Trophoblast cell (in vitro differentiated cells and primary cell): ENCODE measurements around the gene MBD3L2.
"Not testable (repeated sequence)": the region's sequence is repeated elsewhere in the genome, so short reads cannot be mapped to it uniquely, and the experiment has no call there.

Experiments
- DNase-seq, 2 donors: peaks; one replicate each; pipeline ENCODE4 v3.0.0-alpha.2; 2016
- H2AFZ ChIP-seq: 2 replicates; pipeline ENCODE4 v1.6.1; 2013; ENCODE audit warnings: low read length, moderate library complexity, mild to moderate bottlenecking; ENCODE audit not compliant: insufficient read depth, poor library complexity
- H2AK5ac ChIP-seq: 2 replicates; pipeline ENCODE4 v1.6.1; 2013; ENCODE audit warnings: mild to moderate bottlenecking, low read length
- H2BK120ac ChIP-seq: 2 replicates; pipeline ENCODE4 v1.6.1; 2013; ENCODE audit warnings: low read length, mild to moderate bottlenecking, moderate library complexity; ENCODE audit not compliant: insufficient read depth, poor library complexity
- H2BK12ac ChIP-seq: 2 replicates; pipeline ENCODE4 v1.6.1; 2013; ENCODE audit warnings: mild to moderate bottlenecking, low read length, moderate library complexity
- H2BK5ac ChIP-seq: 2 replicates; pipeline ENCODE4 v1.6.1; 2013; ENCODE audit warnings: low read length, low read depth, moderate library complexity, mild to moderate bottlenecking; ENCODE audit not compliant: poor library complexity
- H3K14ac ChIP-seq: 2 replicates; pipeline ENCODE4 v1.6.1; 2013; ENCODE audit warnings: mild to moderate bottlenecking, low read length
- H3K18ac ChIP-seq: 2 replicates; pipeline ENCODE4 v1.6.1; 2013; ENCODE audit warnings: mild to moderate bottlenecking, low read length
- H3K23ac ChIP-seq: 2 replicates; pipeline ENCODE4 v1.6.1; 2013; ENCODE audit warnings: low read length
- H3K27ac ChIP-seq: 2 replicates; pipeline ENCODE4 v1.5.1; 2013; ENCODE audit warnings: low read depth, mild to moderate bottlenecking, inconsistent platforms, low read length, moderate library complexity
- H3K27me3 ChIP-seq: 2 replicates; pipeline ENCODE4 v1.6.1; 2013; ENCODE audit warnings: inconsistent platforms, mild to moderate bottlenecking, low read length, moderate library complexity; ENCODE audit not compliant: insufficient read depth
- H3K36me3 ChIP-seq, 2 experiments: 1 replicate in 1 of 2; 2 replicates in 1 of 2; pipeline ENCODE4 v1.6.1; 2013; ENCODE audit warnings: low read length in 2 of 2, mild to moderate bottlenecking in 2 of 2, moderate library complexity in 1 of 2; ENCODE audit not compliant: insufficient read depth in 2 of 2, control insufficient read depth in 1 of 2
- H3K4ac ChIP-seq: 2 replicates; pipeline ENCODE4 v1.6.1; 2013; ENCODE audit warnings: low read depth, mild to moderate bottlenecking, low read length, moderate library complexity
- H3K4me1 ChIP-seq, 2 experiments: 1 replicate in 1 of 2; 2 replicates in 1 of 2; pipeline ENCODE4 v1.6.1; 2013; ENCODE audit warnings: low read length in 2 of 2, mild to moderate bottlenecking in 2 of 2, moderate library complexity in 1 of 2; ENCODE audit not compliant: insufficient read depth in 2 of 2, control insufficient read depth in 1 of 2
- H3K4me2 ChIP-seq: 2 replicates; pipeline ENCODE4 v1.6.1; 2013; ENCODE audit warnings: inconsistent platforms, mild to moderate bottlenecking, low read length, moderate library complexity
- H3K4me3 ChIP-seq: 2 replicates; pipeline ENCODE4 v1.5.1; 2013; ENCODE audit warnings: mild to moderate bottlenecking, low read depth, low read length, inconsistent platforms
- H3K79me1 ChIP-seq: one replicate; pipeline ENCODE4 v1.6.1; 2013; ENCODE audit warnings: low read length
- H3K79me2 ChIP-seq: 2 replicates; pipeline ENCODE4 v1.6.1; 2013; ENCODE audit warnings: low read length, mild to moderate bottlenecking; ENCODE audit not compliant: control insufficient read depth, insufficient read depth, poor library complexity
- H3K9ac ChIP-seq: 2 replicates; pipeline ENCODE4 v1.6.1; 2013; ENCODE audit warnings: mild to moderate bottlenecking, low read length
- H3K9me3 ChIP-seq: 2 replicates; pipeline ENCODE4 v1.6.1; 2013; ENCODE audit warnings: low read depth, mild to moderate bottlenecking, control low read depth, inconsistent platforms, low read length; ENCODE audit not compliant: insufficient read depth
- H4K12ac ChIP-seq: 2 replicates; pipeline ENCODE4 v1.6.1; 2013; ENCODE audit warnings: low read depth, mild to moderate bottlenecking, low read length, moderate library complexity
- H4K8ac ChIP-seq: 2 replicates; pipeline ENCODE4 v1.6.1; 2013; ENCODE audit warnings: low read depth, mild to moderate bottlenecking, low read length, moderate library complexity
- H4K91ac ChIP-seq: one replicate; pipeline ENCODE4 v1.6.1; 2013; ENCODE audit warnings: low read depth, mild to moderate bottlenecking, low read length, moderate library complexity
- WGBS: extraction: QIAGEN DNeasy Blood & Tissue Kit; methylation state at CpG from one replicate; pipeline ENCODE4 v1.1.7; 2013; ENCODE audit warnings: missing lambda C conversion rate; ENCODE audit not compliant: insufficient read length, insufficient coverage; ENCODE audit errors: extremely low coverage; 5-methylcytosine and 5-hydroxymethylcytosine counted together

Gene MBD3L2

DNA sequence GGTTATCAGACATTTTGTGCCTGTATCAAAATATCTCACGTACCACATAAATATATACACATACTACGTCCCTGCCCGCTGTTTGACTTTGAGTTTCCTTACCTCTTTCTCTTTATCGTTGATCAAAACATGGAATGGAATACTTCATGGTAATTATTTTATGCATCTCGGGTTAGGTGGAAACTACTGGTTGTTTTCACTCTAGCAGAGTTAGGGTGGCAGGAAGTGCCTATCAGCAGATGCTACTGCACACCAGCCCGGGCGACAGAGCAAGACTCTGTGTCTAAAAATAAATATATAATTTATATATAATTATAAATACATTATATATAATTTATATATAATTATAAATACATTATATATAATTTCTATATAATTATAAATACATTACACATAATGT, 3.8 kb downstream of the MBD3L2 start:
- H3K27me3 ChIP-seq, H3K79me2 ChIP-seq, H3K4ac ChIP-seq, H4K91ac ChIP-seq, H3K36me3 ChIP-seq, H2BK120ac ChIP-seq, DNase-seq, H3K4me1 ChIP-seq, H3K23ac ChIP-seq, H4K12ac ChIP-seq, H4K8ac ChIP-seq, H2BK5ac ChIP-seq, H2AK5ac ChIP-seq, H3K9ac ChIP-seq, H3K18ac ChIP-seq, H3K9me3 ChIP-seq, H2BK12ac ChIP-seq, H3K27ac ChIP-seq, H3K79me1 ChIP-seq, H3K4me2 ChIP-seq, H3K4me3 ChIP-seq, H2AFZ ChIP-seq, H3K14ac ChIP-seq: not testable (repeated sequence)
- WGBS = no CpG with 5 or more reads among the region's 7 CpGs

DNA sequence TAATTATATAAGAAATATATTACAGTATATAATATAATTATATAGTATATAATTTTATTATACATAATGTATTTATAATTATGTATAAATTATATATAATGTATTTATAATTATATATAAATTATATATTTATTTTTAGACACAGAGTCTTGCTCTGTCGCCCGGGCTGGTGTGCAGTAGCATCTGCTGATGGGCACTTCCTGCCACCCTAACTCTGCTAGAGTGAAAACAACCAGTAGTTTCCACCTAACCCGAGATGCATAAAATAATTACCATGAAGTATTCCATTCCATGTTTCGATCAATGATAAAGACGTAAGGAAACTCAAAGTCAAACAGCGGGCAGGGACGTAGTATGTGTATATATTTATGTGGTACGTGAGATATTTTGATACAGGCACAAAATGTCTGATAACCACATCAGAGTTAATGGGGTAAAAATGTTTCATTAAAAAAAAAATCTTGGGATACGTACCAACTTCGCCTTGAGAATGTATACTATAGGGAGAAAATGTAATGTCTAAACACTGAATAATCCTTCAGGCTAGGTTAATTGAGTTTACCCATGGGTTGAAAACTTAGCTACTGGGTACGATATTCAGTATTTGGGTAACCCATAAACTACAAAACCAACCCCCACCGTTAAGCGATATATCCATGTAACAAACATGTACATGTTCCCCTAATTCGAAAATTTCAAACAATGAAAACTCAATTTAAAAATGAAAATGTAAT, 5.7 kb downstream of the MBD3L2 start:
- not testable (repeated sequence) for H3K9ac ChIP-seq, H2AK5ac ChIP-seq, H3K27ac ChIP-seq, H3K4me2 ChIP-seq, H4K12ac ChIP-seq, H3K4me3 ChIP-seq, H3K23ac ChIP-seq, H3K36me3 ChIP-seq, H3K79me2 ChIP-seq, H4K91ac ChIP-seq, DNase-seq, H3K79me1 ChIP-seq, H2AFZ ChIP-seq, H3K4me1 ChIP-seq, H3K9me3 ChIP-seq, H4K8ac ChIP-seq, H3K27me3 ChIP-seq, H3K18ac ChIP-seq, H2BK5ac ChIP-seq, H3K14ac ChIP-seq, H3K4ac ChIP-seq, H2BK12ac ChIP-seq, H2BK120ac ChIP-seq
- WGBS = no CpG with 5 or more reads among the region's 14 CpGs

DNA sequence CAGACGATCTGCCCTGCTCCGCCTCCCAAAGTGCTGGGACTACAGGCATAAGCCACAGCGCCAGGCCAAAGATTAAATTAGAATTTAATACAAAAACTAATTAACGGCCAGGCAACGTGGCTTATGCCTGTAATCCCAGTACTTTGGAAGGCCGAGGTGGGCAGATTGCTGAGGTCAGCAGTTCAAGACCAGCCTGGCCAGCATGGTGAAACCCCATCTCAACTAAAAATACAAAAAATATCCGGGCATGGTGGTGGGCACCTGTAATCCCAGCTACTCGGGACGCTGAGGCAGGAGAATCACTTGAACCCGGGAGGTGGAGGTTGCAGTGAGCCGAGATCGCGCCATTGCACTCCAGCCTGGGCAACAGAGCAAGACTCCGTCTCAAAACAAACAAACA, 6.6 kb downstream of the MBD3L2 start:
- H3K4ac ChIP-seq, H3K27me3 ChIP-seq, H3K18ac ChIP-seq, H2BK120ac ChIP-seq, H3K4me3 ChIP-seq, H3K4me1 ChIP-seq, H2AK5ac ChIP-seq, H2BK5ac ChIP-seq, H3K23ac ChIP-seq, H3K27ac ChIP-seq, H3K9me3 ChIP-seq, H3K4me2 ChIP-seq, H3K14ac ChIP-seq, H3K79me2 ChIP-seq, H4K8ac ChIP-seq, H3K36me3 ChIP-seq, H4K91ac ChIP-seq, H3K9ac ChIP-seq, H3K79me1 ChIP-seq, H2BK12ac ChIP-seq, DNase-seq, H2AFZ ChIP-seq, H4K12ac ChIP-seq: not testable (repeated sequence)
- WGBS = no CpG with 5 or more reads among the region's 14 CpGs

DNA sequence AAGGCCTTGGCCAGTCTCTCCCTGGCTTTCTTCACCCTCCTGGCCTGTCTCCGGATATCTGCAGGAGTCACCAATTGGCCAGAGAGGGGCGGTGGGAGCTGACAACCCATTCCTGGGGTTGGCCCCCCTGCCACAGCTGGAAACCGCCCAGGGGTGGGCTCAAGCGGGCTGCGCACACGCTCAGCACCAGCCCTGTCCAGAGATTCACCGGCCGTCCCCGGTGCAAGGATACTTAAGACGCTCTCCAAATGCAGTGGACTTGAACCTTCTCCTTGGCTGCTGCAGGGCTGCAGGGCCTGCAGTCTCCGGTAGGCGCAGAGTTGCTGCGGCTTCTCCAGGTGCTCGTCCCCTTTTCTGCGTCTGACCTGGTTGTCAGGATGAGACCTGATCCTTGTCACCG, 7.2 kb downstream of the MBD3L2 start:
- not testable (repeated sequence) for H4K91ac ChIP-seq, H3K9me3 ChIP-seq, H3K27me3 ChIP-seq, H3K4me3 ChIP-seq, H2AK5ac ChIP-seq, H3K36me3 ChIP-seq, H2BK5ac ChIP-seq, H3K4me2 ChIP-seq, DNase-seq, H3K4ac ChIP-seq, H4K12ac ChIP-seq, H3K14ac ChIP-seq, H4K8ac ChIP-seq, H3K79me2 ChIP-seq, H2AFZ ChIP-seq, H3K4me1 ChIP-seq, H2BK120ac ChIP-seq, H3K18ac ChIP-seq, H2BK12ac ChIP-seq, H3K23ac ChIP-seq, H3K27ac ChIP-seq, H3K79me1 ChIP-seq, H3K9ac ChIP-seq
- no CpG with 5 or more reads among the region's 16 CpGs for WGBS
